ES-I3 (cell line): Measurements from ENCODE around the gene HTR2B.
"Not testable (repeated sequence)": the region's sequence is repeated elsewhere in the genome, so short reads cannot be mapped to it uniquely, and the experiment has no call there.

Source experiments
- H3K36me3 ChIP-seq: 2 replicates; pipeline ENCODE4 v1.6.1; 2013; ENCODE audit warnings: mild to moderate bottlenecking, low read length, control low read depth, moderate library complexity; ENCODE audit not compliant: insufficient read depth
- H3K4me1 ChIP-seq: 2 replicates; pipeline ENCODE4 v1.6.1; 2013; ENCODE audit warnings: mild to moderate bottlenecking, control low read depth, low read length; ENCODE audit not compliant: insufficient read depth
- H3K9ac ChIP-seq: 2 replicates; pipeline ENCODE4 v1.6.1; 2013; ENCODE audit warnings: low read depth, mild to moderate bottlenecking, low read length, moderate library complexity
- H3K9me3 ChIP-seq: 2 replicates; pipeline ENCODE4 v1.6.1; 2013; ENCODE audit warnings: mild to moderate bottlenecking, low read length, moderate library complexity; ENCODE audit not compliant: control insufficient read depth, insufficient read depth

Gene HTR2B

GRCh38 chr2:231126123-231126522, 1.3 kb upstream of the HTR2B start:
- Histone ChIP-seq H3K9me3 (no peaks in the 10 kb centered on the region), H3K36me3 (no peaks in the 10 kb centered on the region), H3K9ac (no peak overlapping the region), H3K4me1 (peaks cover 11% of the 10 kb centered on the region)

GRCh38 chr2:231123362-231123898, 1.4 kb downstream of the HTR2B start:
- H3K9me3 ChIP-seq: no peaks in the 10 kb centered on the region
- peaks cover 11% of the 10 kb centered on the region for H3K4me1 ChIP-seq
- H3K36me3 ChIP-seq: no peaks in the 10 kb centered on the region
- H3K9ac ChIP-seq: no peak overlapping the region

GRCh38 chr2:231118614-231118942, 6.3 kb downstream of the HTR2B start:
- Histone ChIP-seq H3K9me3 (no peaks in the 10 kb centered on the region), H3K4me1 (peaks cover 5% of the 10 kb centered on the region), H3K36me3 (no peaks in the 10 kb centered on the region), H3K9ac (no peak overlapping the region)

GRCh38 chr2:231117922-231118613, 6.8 kb downstream of the HTR2B start:
- Histone ChIP-seq H3K4me1 (no peaks in the 10 kb centered on the region), H3K36me3 (no peaks in the 10 kb centered on the region), H3K9ac (no peak overlapping the region), H3K9me3 (no peaks in the 10 kb centered on the region)

GRCh38 chr2:231117148-231117547, 7.7 kb downstream of the HTR2B start:
- Histone ChIP-seq H3K4me1 (no peaks in the 10 kb centered on the region), H3K9ac (no peak overlapping the region), H3K36me3 (no peaks in the 10 kb centered on the region), H3K9me3 (no peaks in the 10 kb centered on the region)

- H3K36me3 ChIP-seq: peaks cover under 1% of the 10 kb centered on the region; the same call in 1 of the 2 replicates
- no peaks in the 10 kb centered on the region for H3K4me1 ChIP-seq
- H3K9ac ChIP-seq: no peak overlapping the region
These were observed 9.2 kb downstream of the HTR2B start for GRCh38 chr2:231115651-231116050.

GRCh38 chr2:231113489-231113888, 11.4 kb downstream of the HTR2B start:
- Histone ChIP-seq H3K9me3 (no peaks in the 10 kb centered on the region), H3K36me3 (peaks cover 14% of the 10 kb centered on the region), H3K9ac (no peak overlapping the region), H3K4me1 (no peaks in the 10 kb centered on the region)

More at GRCh38 chr2:231115651-231116050, 9.2 kb downstream of the HTR2B start:
- H3K9me3 ChIP-seq: no peaks in the 10 kb centered on the region

GRCh38 chr2:231111987-231112386, 12.9 kb downstream of the HTR2B start:
- no peaks in the 10 kb centered on the region for H3K9me3 ChIP-seq
- H3K36me3 ChIP-seq: peaks cover 16% of the 10 kb centered on the region
- H3K4me1 ChIP-seq: no peaks in the 10 kb centered on the region
- no peak overlapping the region for H3K9ac ChIP-seq

- H3K36me3 ChIP-seq: peaks cover 16% of the 10 kb centered on the region
- H3K4me1 ChIP-seq: no peaks in the 10 kb centered on the region
- no peak overlapping the region for H3K9ac ChIP-seq
- no peaks in the 10 kb centered on the region for H3K9me3 ChIP-seq
These were observed 14.3 kb downstream of the HTR2B start for GRCh38 chr2:231110551-231110950.

GRCh38 chr2:231104115-231104713, 20.6 kb downstream of the HTR2B start:
- peaks cover 2% of the 10 kb centered on the region; the same call in 1 of the 2 replicates for H3K9me3 ChIP-seq
- no peak overlapping the region for H3K9ac ChIP-seq
- H3K4me1 ChIP-seq: no peaks in the 10 kb centered on the region
- peaks cover 9% of the 10 kb centered on the region for H3K36me3 ChIP-seq

- no peak overlapping the region for H3K9ac ChIP-seq
- H3K9me3 ChIP-seq: peaks cover 5% of the 10 kb centered on the region; the same call in 1 of the 2 replicates
- peaks cover 4% of the 10 kb centered on the region; the same call in 1 of the 2 replicates for H3K36me3 ChIP-seq
- no peaks in the 10 kb centered on the region for H3K4me1 ChIP-seq
These were observed 22.1 kb downstream of the HTR2B start for GRCh38 chr2:231102772-231103171.

- Histone ChIP-seq H3K4me1 (no peaks in the 10 kb centered on the region), H3K36me3 (peaks cover 6% of the 10 kb centered on the region; the same call in 1 of the 2 replicates), H3K9ac (no peak overlapping the region), H3K9me3 (peaks cover 5% of the 10 kb centered on the region; the same call in 1 of the 2 replicates)
These were observed 23.9 kb downstream of the HTR2B start for GRCh38 chr2:231100990-231101389.

GRCh38 chr2:231100321-231100720, 24.5 kb downstream of the HTR2B start:
- H3K9me3 ChIP-seq, H3K4me1 ChIP-seq, H3K36me3 ChIP-seq, H3K9ac ChIP-seq: not testable (repeated sequence)

GRCh38 chr2:231099918-231100317, 24.9 kb downstream of the HTR2B start:
- H3K4me1 ChIP-seq: no peaks in the 10 kb centered on the region
- peaks cover 5% of the 10 kb centered on the region; the same call in 1 of the 2 replicates for H3K9me3 ChIP-seq
- no peak overlapping the region for H3K9ac ChIP-seq
- peaks cover 6% of the 10 kb centered on the region; the same call in 1 of the 2 replicates for H3K36me3 ChIP-seq
